Lung (tissue), 12 donors: ENCODE data around the gene TMEM9. TPM values are rescaled to one million over a fixed set of nuclear protein-coding genes. Genes with fewer than 3 reads are reported as not detected.

Source experiments
- ATAC-seq: fragments of 200-7000 bp; cut with Tn5 transposase; one replicate; pipeline ENCODE4 v1.9.1; 2020; ENCODE audit warnings: moderate number of reproducible peaks; ENCODE audit not compliant: insufficient read depth, low FRiP score
- DNase-seq, 3 donors: peaks; one replicate each; pipeline ENCODE4 v3.0.0-alpha.2; 2013 to 2017
- H3K27ac ChIP-seq, 2 donors: one replicate each; pipeline ENCODE4 v1.5.1; 2013; ENCODE audit warnings: mild to moderate bottlenecking in 2 of 2, moderate library complexity in 2 of 2, control low read depth in 1 of 2, inconsistent platforms in 1 of 2, low read depth in 1 of 2, low read length in 1 of 2
- H3K27me3 ChIP-seq, 3 donors: one replicate each; pipeline ENCODE4 v1.5.1; 2013; ENCODE audit warnings: low read length in 2 of 3; ENCODE audit not compliant: control insufficient read depth in 3 of 3, insufficient read depth in 3 of 3
- H3K36me3 ChIP-seq, 4 donors: one replicate each; pipeline ENCODE4 v1.5.1; 2013; ENCODE audit warnings: low read length in 4 of 4, mild to moderate bottlenecking in 1 of 4, moderate library complexity in 1 of 4; ENCODE audit not compliant: control insufficient read depth in 4 of 4, insufficient read depth in 4 of 4
- H3K4me1 ChIP-seq, 5 donors: one replicate each; pipeline ENCODE4 v1.5.1; 2013; ENCODE audit warnings: low read length in 5 of 5, mild to moderate bottlenecking in 2 of 5, moderate library complexity in 1 of 5; ENCODE audit not compliant: control insufficient read depth in 5 of 5, insufficient read depth in 5 of 5
- H3K4me3 ChIP-seq: one replicate; pipeline ENCODE4 v1.5.1; 2013; ENCODE audit warnings: mild to moderate bottlenecking, control low read depth, moderate library complexity
- H3K9ac ChIP-seq, 2 donors: one replicate each; pipeline ENCODE4 v1.5.1; 2013; ENCODE audit warnings: low read length in 2 of 2, control low read depth in 1 of 2; ENCODE audit not compliant: insufficient read depth in 1 of 2
- H3K9me3 ChIP-seq, 4 donors: one replicate each; pipeline ENCODE4 v1.5.1; 2013; ENCODE audit warnings: low read length in 3 of 4, mild to moderate bottlenecking in 1 of 4, moderate library complexity in 1 of 4; ENCODE audit not compliant: control insufficient read depth in 4 of 4, insufficient read depth in 3 of 4
- CTCF ChIP-seq: IDR thresholded peaks from 2 replicates; pipeline ENCODE4 v1.5.1; 2012; ENCODE audit warnings: mild to moderate bottlenecking; ENCODE audit errors: control extremely low read depth, extremely low read depth
- WGBS, 2 donors: extraction: QIAGEN DNeasy Blood & Tissue Kit; methylation state at CpG; one replicate each; pipeline ENCODE4 v1.1.7; 2013; 5-methylcytosine and 5-hydroxymethylcytosine counted together
- polyA plus RNA-seq, 2 donors: library from polyadenylated mRNA; stranded (reverse); fragments of 200-250 nt; gene quantifications; one replicate each; pipeline ENCODE4 v1.2.1, GENCODE V29; 2013
- total RNA-seq, 2 donors: library from RNA; depleted of rRNA in 1 of 2; stranded (reverse); fragments of >200 nt in 1 of 2; gene quantifications; one replicate each; pipeline ENCODE4 v1.2.1, GENCODE V29; 2014 to 2021
- donor health status: control.
- donor health status: control.
- donor health status: Bipolar disorder and iron deficiency.
- donor health status: healthy.
- donor health status: DM: yes; HTN: yes; CAD: no.

Gene TMEM9
- total and polyA plus RNA-seq, 4 donors: 64.8 to 89.7 (median 77.6) TPM

- Histone ChIP-seq H3K9me3 (no peaks in the 10 kb centered on the region), H3K27ac (no peak overlapping the region), H3K9ac (no peak overlapping the region), H3K36me3 (no peaks in the 10 kb centered on the region), H3K4me1 (peaks cover 0 to 7% (median 0%) of the 10 kb centered on the region in 5 donors), H3K4me3 (no peak overlapping the region), H3K27me3 (no peaks in the 10 kb centered on the region)
- WGBS, 2 donors: 83 to 89% methylated on average over 5 of the region's 5 CpGs
- no peak for DNase-seq
- no peak for ATAC-seq
- no peak for TF ChIP-seq CTCF
These were observed 43.7 kb downstream of the TMEM9 start for GRCh38 chr1:201110616-201111015.

GRCh38 chr1:201110138-201110537 lies 44.1 kb downstream of the TMEM9 start:
- no peak overlapping the region for H3K4me3 ChIP-seq
- no peak for ATAC-seq
- H3K27me3 ChIP-seq: no peaks in the 10 kb centered on the region
- peaks cover 0 to 7% (median 0%) of the 10 kb centered on the region in 5 donors for H3K4me1 ChIP-seq
- 93 to 97% methylated on average over 10 of the region's 10 CpGs for WGBS, 2 donors
- no peak for TF ChIP-seq CTCF
- no peak overlapping the region for H3K9ac ChIP-seq
- H3K9me3 ChIP-seq: no peaks in the 10 kb centered on the region
- no peaks in the 10 kb centered on the region for H3K36me3 ChIP-seq
- no peak for DNase-seq
- H3K27ac ChIP-seq: no peak overlapping the region

- Histone ChIP-seq H3K9ac (no peak overlapping the region), H3K27ac (no peak overlapping the region), H3K27me3 (no peaks in the 10 kb centered on the region), H3K4me1 (peaks cover 0 to 7% (median 0%) of the 10 kb centered on the region in 5 donors), H3K36me3 (no peaks in the 10 kb centered on the region), H3K9me3 (no peaks in the 10 kb centered on the region), H3K4me3 (no peak overlapping the region)
- ATAC-seq: no peak
- no peak for DNase-seq
- WGBS, 2 donors: 100% methylated on average over 1 of the region's 1 CpG
- TF ChIP-seq CTCF: no peak
These were observed 44.6 kb downstream of the TMEM9 start for GRCh38 chr1:201109651-201110050.

GRCh38 chr1:201108614-201109013 lies 45.7 kb downstream of the TMEM9 start:
- H3K9ac ChIP-seq: no peak overlapping the region
- 63 to 83% methylated on average over 1 of the region's 1 CpG for WGBS, 2 donors

More at GRCh38 chr1:201108614-201109013, 45.7 kb downstream of the TMEM9 start:
- no peak for ATAC-seq
- no peaks in the 10 kb centered on the region for H3K36me3 ChIP-seq
- H3K27me3 ChIP-seq: no peaks in the 10 kb centered on the region
- DNase-seq: peak in 1 of 3 donors; percentile 46
- H3K4me3 ChIP-seq: no peak overlapping the region
- peaks cover 0 to 7% (median 0%) of the 10 kb centered on the region in 5 donors for H3K4me1 ChIP-seq
- no peak for TF ChIP-seq CTCF
- no peak overlapping the region for H3K27ac ChIP-seq
- no peaks in the 10 kb centered on the region for H3K9me3 ChIP-seq
